ENCODE data around the gene FER1L5.

The FER1L5 gene

DNA sequence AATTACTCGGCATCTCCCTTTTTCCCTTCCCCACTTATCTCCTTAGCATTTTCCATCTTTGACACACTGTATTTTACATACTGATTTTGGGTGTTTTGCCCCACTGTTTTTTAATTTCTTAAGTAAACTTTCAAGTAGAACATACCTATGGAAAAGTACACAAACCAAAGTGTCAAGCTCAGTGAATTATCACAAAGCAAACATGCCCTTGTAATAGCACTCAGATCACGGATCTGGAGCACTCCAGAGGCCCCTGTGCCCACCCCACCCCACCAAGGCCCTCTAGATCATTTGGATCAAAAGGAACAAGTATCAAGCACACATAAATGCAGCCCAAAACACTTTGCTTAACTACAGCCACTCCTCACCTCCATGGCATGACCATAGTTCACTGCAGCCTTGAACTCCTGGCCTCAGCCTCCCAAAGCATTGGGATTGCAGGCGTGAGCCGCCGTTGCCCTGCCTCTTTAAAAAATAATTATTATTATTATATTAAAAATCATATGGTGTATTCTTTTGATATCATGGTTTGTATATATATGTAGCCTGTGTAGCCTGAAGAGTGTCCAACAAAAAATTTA lies 38.1 kb downstream of the FER1L5 start:
- DNase-seq (ENCODE audit: low read depth, low spot score): no peak

DNA sequence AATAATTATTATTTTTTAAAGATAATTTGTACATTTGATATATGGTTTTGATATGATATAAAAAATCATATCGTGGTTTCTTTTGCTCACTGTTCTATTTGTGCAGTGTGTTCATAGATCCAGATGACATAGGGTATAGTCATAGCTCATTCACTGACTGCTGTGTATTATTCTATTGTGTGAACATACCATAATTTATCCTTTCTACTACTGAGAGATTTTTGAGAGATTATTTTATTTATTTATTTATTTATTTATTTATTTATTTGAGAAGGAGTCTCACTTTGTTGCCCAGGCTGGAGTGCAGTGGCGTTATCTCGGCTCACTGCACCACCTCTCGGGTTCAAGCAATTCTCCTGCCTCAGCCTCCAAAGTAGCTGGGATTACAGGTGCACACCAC lies 39.0 kb downstream of the FER1L5 start:
- no peak for DNase-seq (ENCODE audit: low read depth, low spot score)

DNA sequence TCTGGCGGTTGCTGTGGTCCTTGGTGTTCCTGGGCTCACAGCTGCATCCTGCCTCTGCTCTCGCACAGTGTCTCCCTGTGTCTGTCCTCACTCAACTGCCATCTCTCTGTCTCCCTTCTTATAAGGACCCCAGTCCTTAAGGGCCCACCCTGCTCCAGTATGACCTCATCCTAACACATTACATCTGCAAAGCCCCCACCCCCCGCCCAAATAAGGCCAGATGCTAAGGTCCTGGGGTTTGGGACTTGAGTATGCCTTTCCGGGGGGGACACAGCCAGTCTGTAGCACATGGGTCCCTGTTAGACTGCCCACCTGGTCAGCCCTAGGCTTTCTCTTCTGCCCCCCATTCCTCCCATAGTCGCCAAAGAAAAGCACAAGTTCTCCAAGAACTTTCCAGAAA lies 40.7 kb downstream of the FER1L5 start:
- DNase-seq (ENCODE audit: low read depth, low spot score): no peak

DNA sequence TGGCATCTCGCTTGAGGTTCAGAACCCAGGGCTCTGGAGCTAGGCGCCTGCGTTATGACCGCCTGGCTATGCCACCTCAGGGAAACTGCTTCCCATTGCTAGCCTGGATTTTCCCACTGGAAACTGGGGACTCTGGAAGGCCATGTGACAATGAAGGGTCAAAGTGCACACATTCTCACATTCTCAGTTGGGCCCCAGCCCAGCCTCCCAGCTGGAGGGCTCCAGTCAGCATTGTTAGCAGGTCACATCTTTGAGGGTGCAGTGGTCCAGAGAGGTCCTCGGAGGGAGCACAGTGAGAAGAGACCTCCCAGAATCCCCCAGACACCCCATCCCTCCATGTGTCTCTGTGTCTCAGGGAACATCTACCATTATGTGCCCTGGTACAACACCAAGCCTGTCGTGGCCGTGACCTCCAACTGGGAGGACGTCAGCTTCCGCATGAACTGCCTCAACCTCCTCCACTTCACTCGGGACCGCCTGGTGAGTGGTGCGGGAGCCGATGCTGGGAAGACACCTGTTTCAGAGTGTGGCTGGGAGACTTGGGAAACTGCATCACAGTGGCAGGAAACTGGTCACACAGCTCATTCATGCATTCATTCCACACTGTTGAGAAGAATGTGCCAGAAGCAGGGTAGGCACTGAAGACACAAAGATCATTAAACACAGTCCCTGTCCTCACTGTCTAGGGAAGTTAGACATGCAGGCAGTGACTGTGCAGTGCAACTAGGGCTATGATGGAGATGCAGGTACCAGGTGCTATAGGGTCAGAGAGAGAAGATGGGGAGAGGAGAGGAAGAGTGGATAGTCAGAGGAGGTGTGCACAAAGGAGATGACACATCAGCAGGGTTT lies 41.6 kb downstream of the FER1L5 start:
- no peak for DNase-seq (ENCODE audit: low read depth, low spot score)

DNA sequence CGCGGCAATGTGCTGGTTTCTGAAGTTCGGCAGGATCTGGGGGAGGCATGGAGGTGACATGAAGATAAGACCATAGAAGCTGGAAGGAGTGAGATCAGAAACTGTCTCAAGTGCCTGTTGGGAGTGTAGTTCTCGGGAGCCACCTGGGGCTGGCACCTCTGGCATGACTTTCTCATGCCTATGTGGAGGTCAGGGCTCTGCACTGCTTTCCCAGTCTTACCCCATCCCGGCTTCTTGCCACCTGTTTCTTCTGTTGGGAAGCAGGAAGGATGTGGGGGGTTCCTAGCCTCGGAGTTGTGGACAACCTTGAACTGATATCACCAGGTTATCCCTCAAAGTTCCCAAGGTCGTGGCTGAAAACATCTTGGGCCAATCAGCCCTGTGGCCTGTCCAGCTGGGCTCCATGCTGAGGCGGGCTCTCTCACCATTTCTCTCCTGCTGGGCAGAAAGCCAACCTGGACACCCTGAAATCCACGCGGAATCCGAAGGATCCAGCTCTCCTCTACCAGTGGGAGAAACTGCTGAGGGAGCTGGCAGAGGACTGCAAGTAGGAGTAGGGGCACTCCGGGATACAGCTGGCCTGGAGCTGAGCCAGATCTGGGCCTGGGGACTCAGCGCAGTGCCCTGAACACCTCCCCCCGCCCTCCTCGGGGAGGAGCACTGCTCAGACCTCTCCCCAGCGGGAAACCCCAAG lies 42.5 kb downstream of the FER1L5 start:
- DNase-seq (ENCODE audit: low read depth, low spot score): no peak

DNA sequence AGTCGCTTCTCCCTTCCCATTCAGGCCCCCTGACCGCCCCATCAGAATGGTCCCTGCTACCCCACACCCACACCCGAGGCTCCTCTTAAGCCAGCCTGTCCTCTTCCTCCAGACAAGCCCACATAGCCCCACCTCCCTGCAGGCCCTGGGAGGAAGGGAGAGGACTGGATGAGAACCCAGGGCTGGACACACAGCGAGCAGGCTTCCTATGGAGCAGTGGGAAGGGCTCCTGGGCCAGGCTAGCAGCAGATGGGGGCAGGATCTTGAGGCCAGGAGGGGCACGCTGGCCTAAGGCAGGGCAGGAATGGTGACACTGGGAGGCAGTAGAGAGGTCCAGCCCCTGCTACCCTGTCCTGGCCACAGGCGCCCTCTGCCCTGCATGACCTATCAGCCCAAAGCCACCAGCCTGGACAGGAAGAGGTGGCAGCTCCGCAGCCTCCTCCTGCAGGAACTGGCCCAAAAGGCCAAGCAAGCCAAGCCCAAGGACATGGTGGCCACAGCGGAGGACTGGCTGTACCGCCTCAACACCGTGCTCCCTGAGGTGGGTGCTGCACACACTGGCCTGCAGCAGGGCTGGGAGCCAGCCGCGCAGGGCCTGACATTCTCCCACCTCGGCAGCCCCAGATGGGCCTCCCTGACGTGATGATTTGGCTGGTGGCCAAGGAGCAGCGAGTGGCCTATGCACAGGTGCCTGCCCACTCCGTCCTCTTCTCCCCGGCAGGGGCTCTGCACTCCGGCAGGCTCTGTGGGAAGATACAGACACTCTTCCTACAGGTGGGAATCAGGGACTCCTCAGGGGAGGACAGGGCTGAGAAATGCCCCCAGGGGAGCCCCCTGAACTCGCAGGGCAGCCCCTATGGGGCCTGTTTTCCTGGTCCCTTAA lies 43.3 kb downstream of the FER1L5 start:
- DNase-seq (ENCODE audit: low read depth, low spot score): no peak

DNA sequence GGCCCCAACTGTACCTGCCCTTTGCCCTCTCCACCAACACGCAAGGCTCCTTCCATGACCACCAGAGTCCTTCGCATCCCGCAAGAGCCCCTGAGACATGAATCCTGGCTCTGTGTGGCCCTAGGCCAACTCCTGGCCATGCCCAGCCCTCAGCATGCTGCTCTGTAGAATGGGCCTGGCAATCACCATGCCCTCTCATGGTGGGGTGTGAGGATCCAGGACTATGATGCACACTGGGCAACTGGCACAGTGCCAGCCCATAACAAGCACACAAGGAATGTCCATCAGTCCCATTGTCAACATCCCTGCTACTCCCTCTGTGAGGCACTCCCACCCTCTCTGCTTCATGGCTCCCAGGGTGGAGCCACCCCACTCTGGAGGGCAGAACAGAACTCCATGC lies 44.7 kb downstream of the FER1L5 start:
- no peak for DNase-seq (ENCODE audit: low read depth, low spot score)

DNA sequence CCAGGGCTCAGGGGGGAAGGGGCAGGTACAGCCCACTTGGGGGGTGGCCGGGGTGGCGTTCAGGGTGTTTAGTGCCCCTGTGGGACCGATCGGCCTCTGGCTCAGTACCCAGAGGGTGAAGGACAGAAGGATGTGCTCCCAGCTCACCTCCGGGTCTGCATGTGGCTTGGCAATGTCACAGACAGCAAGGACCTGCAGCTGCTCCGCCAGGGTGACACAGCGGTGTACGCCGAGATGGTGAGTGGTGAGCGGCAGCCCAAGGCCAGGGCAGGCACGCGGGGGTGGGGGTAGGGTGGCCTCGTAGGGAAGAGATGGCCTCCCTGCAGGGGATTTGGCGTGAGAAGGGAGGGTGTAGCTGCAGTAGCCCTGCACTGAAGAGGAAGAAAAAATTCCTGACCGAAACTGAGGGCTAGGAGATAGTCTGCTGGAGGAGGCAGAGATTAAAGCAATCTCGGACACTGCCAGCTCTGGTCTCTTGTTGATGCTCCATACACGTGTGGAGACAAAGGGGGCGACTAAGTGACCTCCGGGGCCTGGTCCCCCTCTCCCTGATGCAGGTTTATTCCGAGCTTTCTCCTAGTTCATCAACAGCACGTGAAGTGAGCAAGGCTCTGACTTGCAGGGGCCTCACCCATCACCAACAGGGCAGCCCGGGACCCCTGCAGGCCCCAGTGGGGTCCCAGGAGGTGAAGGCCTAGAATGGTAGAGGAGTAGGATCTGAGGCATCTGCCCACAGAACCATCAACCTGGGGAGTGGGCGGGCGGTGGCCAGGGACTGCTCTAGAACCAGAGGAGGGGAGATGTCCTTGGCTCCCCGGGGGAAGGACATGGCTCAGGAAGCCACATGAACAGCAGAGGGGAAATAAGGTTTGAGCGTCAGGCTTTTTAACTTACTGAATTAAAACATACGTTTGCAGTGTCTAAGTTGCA lies 45.4 kb downstream of the FER1L5 start:
- DNase-seq (ENCODE audit: low read depth, low spot score): no peak

DNA sequence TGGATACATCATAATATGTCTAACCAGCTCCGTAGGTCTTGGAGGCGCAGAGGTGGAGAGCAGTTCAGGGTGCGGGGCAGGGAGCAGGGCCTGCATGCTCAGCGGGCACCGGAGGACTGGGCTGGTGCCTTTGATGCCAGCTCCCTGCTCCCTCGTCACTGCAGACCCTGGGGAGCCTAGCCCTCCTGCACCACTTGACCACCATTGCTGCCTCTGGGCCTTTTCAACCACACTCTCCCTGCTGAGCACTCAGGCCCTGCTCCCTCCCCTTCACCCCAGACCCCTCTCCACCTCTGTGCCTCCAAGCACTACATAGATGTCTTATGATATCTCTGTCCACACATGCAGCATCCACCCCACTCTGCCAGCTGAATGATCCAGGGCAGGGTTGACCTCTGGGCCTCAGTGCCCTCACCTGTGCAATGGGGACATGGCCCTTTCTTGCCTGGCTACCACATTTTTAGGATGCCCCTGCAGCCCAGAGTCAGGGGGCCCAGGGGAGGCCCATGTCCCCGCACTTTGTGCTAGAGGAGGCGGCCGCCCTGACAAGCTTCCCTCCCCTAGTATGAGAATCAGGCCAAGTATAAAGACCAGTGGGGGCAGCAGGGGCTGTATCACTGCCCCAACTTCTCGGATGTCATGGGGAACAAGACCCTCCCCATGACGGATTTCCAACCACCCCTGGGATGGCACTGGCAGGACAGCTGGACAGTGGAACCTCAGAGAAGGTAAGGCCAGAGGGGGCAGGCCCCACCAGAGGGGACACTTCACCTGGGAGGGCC lies 46.3 kb downstream of the FER1L5 start:
- DNase-seq (ENCODE audit: low read depth, low spot score): no peak

DNA sequence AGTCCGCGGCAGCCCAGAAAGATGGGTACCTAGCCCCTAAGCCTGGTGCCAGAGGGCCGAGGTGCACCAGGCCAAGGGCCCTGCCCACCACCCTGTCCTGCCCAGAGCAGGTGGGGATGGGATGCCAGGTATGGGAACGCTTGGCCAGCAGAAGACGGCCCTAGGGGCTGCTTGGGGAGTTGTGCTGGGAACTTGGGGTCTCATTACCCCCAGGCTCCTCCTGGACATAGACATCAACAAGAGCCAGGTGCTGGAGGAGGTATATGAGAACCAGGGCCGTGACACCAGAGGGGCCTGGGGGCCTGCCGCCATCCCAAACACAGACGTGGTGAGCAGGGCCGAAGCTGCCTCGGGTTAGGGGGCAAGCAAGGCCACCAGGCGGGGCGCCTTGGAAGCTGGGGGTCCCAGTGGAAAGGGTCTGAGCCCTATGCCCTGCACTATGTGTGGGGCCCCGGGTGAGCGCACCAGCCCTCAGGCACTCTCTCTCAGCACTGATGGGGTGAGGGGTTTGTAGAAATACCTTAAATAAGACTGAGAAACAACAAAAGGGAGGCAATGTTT lies 46.9 kb downstream of the FER1L5 start:
- no peak for DNase-seq (ENCODE audit: low read depth, low spot score)

DNA sequence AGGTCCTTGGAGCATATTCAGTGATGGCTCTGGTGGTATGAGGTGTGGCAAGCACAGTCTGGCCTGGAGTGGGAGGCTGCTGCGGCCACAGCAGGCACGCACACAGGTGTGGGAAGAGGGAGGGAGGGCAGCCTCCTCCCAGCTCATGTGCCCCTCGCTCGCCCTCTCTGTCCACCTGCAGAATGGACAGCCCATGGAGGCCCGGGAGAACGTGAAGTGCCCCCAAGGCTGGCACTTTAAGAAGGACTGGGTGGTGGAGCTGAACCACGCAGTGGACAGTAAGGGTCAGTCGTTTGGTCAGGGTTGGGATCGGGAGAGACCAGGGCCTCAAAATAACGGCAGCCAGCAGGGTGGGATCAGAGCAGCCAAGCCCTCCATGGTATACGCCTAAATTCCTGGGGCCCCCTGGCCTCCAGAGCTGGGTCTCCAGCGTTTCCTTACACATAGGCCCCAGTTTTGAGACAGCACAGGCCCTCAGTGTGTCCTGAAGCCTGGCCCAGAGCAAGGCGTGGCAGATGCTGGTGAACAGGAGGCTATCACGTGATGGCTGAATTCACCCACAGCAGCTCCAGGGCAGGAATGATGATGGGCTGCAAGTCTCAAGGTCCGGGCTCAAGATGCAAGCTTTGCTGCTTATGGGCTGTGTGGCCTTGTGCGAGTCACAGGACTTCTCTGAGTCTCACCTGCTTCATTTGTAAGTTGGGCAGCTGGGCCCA lies 47.9 kb downstream of the FER1L5 start:
- DNase-seq (ENCODE audit: low read depth, low spot score): no peak

DNA sequence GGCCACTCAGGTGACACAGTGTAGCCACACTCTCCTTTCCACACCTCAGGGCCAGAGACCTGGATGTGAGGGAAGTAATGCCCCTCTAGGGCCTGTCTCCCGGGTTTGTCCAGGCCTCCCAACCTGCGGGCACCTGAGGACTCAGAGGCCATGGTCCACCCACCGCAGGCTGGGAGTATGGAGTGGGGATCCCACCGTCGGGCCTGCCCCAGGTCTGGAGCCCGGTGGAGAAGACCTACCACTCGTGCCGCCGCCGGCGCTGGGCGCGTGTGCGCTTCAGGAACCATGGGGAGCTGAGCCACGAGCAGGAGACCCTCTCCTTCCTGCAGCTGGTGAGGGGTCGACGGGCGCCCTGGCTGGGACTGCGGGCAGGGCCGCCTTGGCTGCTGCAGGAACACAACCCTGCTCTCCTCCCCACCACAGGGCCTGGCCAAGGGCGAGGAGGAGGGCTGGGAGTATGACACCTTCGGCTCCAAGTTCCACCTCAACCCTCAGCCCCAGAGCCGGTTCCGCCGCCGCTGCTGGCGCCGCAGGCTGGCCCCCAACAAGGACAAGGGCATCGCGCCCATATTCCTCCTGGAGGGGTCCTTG lies 48.6 kb downstream of the FER1L5 start:
- no peak for DNase-seq (ENCODE audit: low read depth, low spot score)

DNA sequence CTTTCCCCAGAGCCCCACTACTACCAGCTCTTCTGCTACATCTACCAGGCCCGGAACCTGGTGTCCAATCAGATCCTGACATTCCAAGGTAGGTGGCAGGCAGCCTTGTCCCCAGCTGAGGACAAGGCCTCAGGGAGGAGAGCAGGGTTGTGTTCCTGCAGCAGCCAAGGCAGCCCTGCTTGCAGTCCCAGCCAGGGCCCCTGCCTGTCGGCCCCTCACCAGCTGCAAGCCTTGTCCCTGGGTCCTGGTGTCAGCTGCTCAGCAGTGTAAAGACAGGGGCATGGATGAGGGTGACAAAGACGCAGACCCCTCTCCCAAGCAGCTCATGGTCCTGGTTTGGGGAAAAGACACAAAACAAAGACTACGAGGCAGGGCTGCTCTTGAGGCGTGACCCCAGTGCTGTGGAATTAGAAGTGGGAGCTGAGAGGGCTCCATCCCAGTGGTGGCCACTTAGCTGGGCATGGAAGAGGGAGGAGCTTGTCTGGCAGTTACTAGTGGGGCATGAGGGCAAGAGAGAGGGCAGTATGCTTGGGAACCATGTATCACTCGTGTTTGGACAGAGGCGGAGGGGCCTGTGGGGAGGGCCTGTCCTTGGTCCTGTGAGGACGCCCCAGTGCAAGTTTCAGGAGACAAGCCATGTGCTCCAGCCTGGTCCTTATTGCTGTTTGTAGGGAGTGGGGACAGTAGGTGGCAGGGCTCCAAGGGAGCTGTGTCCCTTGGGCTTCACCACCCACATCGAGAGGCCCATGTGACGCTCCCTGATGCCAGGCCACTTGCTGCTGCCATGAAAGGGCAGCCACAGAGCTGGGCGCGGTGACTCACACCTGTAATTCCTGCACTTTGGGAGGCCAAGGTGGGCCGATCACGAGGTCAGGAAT lies 49.8 kb downstream of the FER1L5 start:
- DNase-seq (ENCODE audit: low read depth, low spot score): no peak

DNA sequence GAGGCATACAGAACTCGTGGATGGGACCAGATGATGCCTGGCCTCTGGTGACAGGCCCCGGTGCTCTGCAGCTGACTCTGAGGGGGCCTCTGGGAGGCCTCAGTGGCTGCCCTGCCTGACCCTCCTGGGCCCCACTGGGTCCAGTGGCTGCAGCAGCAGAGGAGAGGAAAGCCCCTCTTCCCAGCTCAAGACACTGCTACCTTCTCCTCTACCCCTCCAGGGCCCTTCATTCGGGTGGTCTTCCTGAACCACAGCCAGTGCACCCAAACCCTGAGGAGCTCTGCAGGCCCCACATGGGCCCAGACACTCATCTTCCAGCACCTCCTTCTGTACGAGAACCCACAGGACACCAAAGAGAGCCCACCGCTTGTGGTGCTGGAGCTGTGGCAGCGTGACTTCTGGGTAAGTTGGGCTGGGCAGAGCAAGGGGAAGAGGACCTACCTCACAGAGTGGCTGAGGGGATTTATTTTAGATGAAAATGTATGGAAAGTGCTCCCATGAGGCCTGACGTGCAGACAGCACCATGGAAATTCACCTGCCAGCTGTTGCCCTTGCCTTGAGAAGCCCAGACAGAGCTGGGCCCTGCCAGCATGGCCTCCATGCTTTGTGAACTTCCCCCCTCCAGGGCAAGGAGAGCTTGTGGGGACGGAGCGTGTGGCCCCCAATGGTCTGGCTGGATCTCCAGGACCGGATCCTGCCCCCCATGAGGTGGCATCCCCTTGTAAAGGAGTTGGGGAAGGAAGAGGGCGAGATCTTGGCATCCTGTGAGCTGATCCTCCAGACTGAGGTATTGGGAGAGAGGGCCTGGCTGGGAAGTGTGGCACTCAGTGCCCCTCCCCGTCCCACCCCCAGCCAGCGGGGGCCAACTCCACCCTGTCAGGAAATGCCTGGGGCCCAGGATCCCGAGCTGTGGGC lies 51.0 kb downstream of the FER1L5 start:
- DNase-seq (ENCODE audit: low read depth, low spot score): no peak

DNA sequence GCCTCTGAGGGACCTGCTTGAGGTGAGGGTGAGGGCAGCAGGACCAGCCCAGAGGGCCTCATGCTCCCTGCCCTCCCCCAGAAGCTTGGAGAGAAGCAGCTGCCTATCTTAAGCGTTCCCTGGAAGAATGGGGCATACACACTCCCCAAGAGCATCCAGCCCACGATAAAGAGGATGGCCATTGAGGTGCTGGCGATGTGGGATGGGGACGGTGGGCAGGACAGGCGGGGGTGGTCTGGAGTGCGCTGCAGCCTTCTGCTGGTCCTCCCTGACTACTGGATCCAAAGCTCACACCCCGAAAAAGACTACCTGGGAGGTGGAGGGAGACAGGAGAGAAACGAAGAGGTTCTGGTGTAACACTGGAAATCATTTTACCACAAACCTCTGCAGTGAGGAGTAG lies 51.7 kb downstream of the FER1L5 start:
- DNase-seq (ENCODE audit: low read depth, low spot score): no peak

DNA sequence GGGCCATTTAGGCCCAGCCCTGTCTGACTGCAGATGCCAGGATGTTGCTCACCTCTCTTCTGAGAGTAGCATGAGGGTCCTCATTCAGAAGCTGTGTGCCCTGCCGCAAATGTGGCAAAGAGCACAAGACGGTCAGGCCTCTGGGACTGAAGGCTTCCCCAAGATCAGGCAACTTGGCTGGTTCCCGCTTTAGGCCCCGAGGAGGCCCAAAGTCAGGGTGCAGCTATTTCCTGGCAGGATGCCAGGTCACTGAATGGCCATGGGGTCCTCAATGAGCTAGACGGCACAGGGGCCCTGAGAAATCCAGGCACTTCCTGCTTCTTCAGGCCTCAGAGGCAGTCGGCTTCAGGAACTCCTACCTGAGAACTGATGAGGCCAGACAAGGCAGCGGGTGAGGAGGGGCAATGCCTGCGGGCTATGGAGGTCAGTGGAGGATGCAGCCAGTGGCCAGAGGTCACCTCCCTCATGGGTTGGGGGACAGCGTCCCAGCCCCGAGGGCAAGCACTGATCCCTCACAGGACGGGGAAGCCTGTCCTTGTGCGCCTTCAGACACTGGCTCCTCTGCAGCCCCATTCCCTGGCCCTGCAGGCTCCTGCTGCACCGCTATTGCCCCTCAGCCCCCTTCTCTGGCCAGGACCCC lies 52.4 kb downstream of the FER1L5 start:
- no peak for DNase-seq (ENCODE audit: low read depth, low spot score)
